Loucy (cell line): ENCODE data around the gene DOCK3.
"Not testable (repeated sequence)": the region's sequence is repeated elsewhere in the genome, so short reads cannot be mapped to it uniquely, and the experiment has no call there.

ENCODE experiments used
- H2AFZ ChIP-seq: fragments of 200-600 bp; sonication (generic); 2 replicates; pipeline ENCODE4 v1.6.0; 2016; ENCODE audit warnings: antibody characterized with exemption, mild to moderate bottlenecking, low read length, moderate library complexity
- H3F3A ChIP-seq: fragments of 200-600 bp; 2 replicates; pipeline ENCODE4 v1.6.0; 2016; ENCODE audit warnings: antibody characterized with exemption, low read depth, mild to moderate bottlenecking
- H3K27me3 ChIP-seq: fragments of 200-600 bp; sonication (generic); 2 replicates; pipeline ENCODE4 v1.6.1; 2014; ENCODE audit warnings: low read length, mild to moderate bottlenecking; ENCODE audit not compliant: insufficient read depth, poor library complexity, severe bottlenecking
- H3K36me3 ChIP-seq: fragments of 200-600 bp; sonication (generic); 2 replicates; pipeline ENCODE4 v1.6.1; 2016; ENCODE audit warnings: low read length; ENCODE audit not compliant: insufficient read depth
- H3K4me1 ChIP-seq: fragments of 200-600 bp; sonication (generic); 2 replicates; pipeline ENCODE4 v1.5.1; 2014; ENCODE audit warnings: low read length, mild to moderate bottlenecking; ENCODE audit not compliant: insufficient read depth, poor library complexity, severe bottlenecking
- H3K4me2 ChIP-seq: fragments of 200-600 bp; sonication (generic); 2 replicates; pipeline ENCODE4 v1.6.0; 2014; ENCODE audit warnings: antibody characterized with exemption, low read length, low read depth, mild to moderate bottlenecking; ENCODE audit not compliant: poor library complexity, severe bottlenecking
- H3K4me3 ChIP-seq: fragments of 200-600 bp; sonication (generic); 2 replicates; pipeline ENCODE4 v1.5.1; 2014; ENCODE audit warnings: low read length, mild to moderate bottlenecking, mixed read lengths; ENCODE audit not compliant: poor library complexity, severe bottlenecking
- H3K79me2 ChIP-seq: fragments of 200-600 bp; sonication (generic); 2 replicates; pipeline ENCODE4 v1.6.1; 2014; ENCODE audit warnings: low read length; ENCODE audit not compliant: insufficient read depth
- H3K9ac ChIP-seq: fragments of 200-600 bp; sonication (generic); 2 replicates; pipeline ENCODE4 v1.6.0; 2014; ENCODE audit warnings: mild to moderate bottlenecking, low read depth, low read length, moderate library complexity; ENCODE audit not compliant: poor library complexity, severe bottlenecking
- H3K9me2 ChIP-seq: fragments of 200-600 bp; sonication (generic); replicated peaks from 2 replicates; pipeline ENCODE4 v1.6.1; 2016; ENCODE audit warnings: low read depth, low read length, mixed read lengths
- H3K9me3 ChIP-seq: fragments of 200-600 bp; sonication (generic); 2 replicates; pipeline ENCODE4 v1.6.1; 2014; ENCODE audit warnings: mild to moderate bottlenecking, antibody characterized with exemption, low read length, low read depth; ENCODE audit not compliant: insufficient read depth
- H4K20me1 ChIP-seq: fragments of 200-600 bp; sonication (generic); 2 replicates; pipeline ENCODE4 v1.6.0; 2014; ENCODE audit warnings: antibody characterized with exemption, low read length, mild to moderate bottlenecking; ENCODE audit not compliant: insufficient read depth, poor library complexity, severe bottlenecking
- CTCF ChIP-seq: fragments of 200-600 bp; sonication (generic); conservative IDR thresholded peaks from 2 replicates; pipeline ENCODE4 v1.5.1; 2014; ENCODE audit warnings: mild to moderate bottlenecking, antibody characterized with exemption, low read length
- EZH2phosphoT487 ChIP-seq: fragments of 200-600 bp; IDR thresholded peaks from 2 replicates; pipeline ENCODE4 v1.6.1; 2018; ENCODE audit warnings: antibody characterized with exemption, mild to moderate bottlenecking, moderate library complexity, borderline replicate concordance

DOCK3 gene

GRCh38 chr3:51243924-51244323 lies 569.2 kb downstream of the DOCK3 start:
- Histone ChIP-seq H3K9me3 (0 out of 2 replicates have a peak, but pooled peaks cover 2% of the 10 kb centered on the region), H3K4me3 (no peak overlapping the region), H3K36me3 (no peaks in the 10 kb centered on the region), H3F3A (no peaks in the 10 kb centered on the region), H3K9me2 (no peaks in the 10 kb centered on the region), H3K9ac (no peak overlapping the region), H4K20me1 (no peaks in the 10 kb centered on the region), H3K4me1 (no peaks in the 10 kb centered on the region), H3K27me3 (no peaks in the 10 kb centered on the region), H2AFZ (no peak overlapping the region), H3K4me2 (no peak overlapping the region), H3K79me2 (no peaks in the 10 kb centered on the region)
- no peak for TF ChIP-seq EZH2phosphoT487
- TF ChIP-seq CTCF: no peak

- no peak overlapping the region for H3K4me2 ChIP-seq
- H3K4me3 ChIP-seq: no peak overlapping the region
- H3F3A ChIP-seq: no peaks in the 10 kb centered on the region
- 0 out of 2 replicates have a peak, but pooled peaks cover 2% of the 10 kb centered on the region for H3K9me3 ChIP-seq
- TF ChIP-seq CTCF (no peak), EZH2phosphoT487 (no peak)
- H3K36me3 ChIP-seq: no peaks in the 10 kb centered on the region
- H3K79me2 ChIP-seq: no peaks in the 10 kb centered on the region
- no peaks in the 10 kb centered on the region for H3K4me1 ChIP-seq
- no peaks in the 10 kb centered on the region for H4K20me1 ChIP-seq
- H3K9ac ChIP-seq: no peak overlapping the region
- no peaks in the 10 kb centered on the region for H3K9me2 ChIP-seq
- no peak overlapping the region for H2AFZ ChIP-seq
- no peaks in the 10 kb centered on the region for H3K27me3 ChIP-seq
Measured at GRCh38 chr3:51245867-51246266, 571.1 kb downstream of the DOCK3 start.

GRCh38 chr3:51257870-51258269 lies 583.1 kb downstream of the DOCK3 start:
- H3K4me1 ChIP-seq: no peaks in the 10 kb centered on the region
- no peak overlapping the region for H2AFZ ChIP-seq
- no peak overlapping the region for H3K4me3 ChIP-seq
- no peaks in the 10 kb centered on the region for H4K20me1 ChIP-seq
- H3K4me2 ChIP-seq: no peak overlapping the region
- no peaks in the 10 kb centered on the region for H3K79me2 ChIP-seq
- no peaks in the 10 kb centered on the region for H3K9me3 ChIP-seq
- H3F3A ChIP-seq: no peaks in the 10 kb centered on the region
- TF ChIP-seq CTCF: no peak
- no peak for TF ChIP-seq EZH2phosphoT487
- H3K27me3 ChIP-seq: no peaks in the 10 kb centered on the region
- no peaks in the 10 kb centered on the region for H3K9me2 ChIP-seq
- H3K9ac ChIP-seq: no peak overlapping the region
- H3K36me3 ChIP-seq: no peaks in the 10 kb centered on the region

GRCh38 chr3:51264166-51264565 lies 589.4 kb downstream of the DOCK3 start:
- H3K4me3 ChIP-seq, H4K20me1 ChIP-seq, H3F3A ChIP-seq, H3K9me3 ChIP-seq, H3K9ac ChIP-seq, H3K27me3 ChIP-seq, H3K36me3 ChIP-seq, H3K4me1 ChIP-seq, H3K9me2 ChIP-seq, H2AFZ ChIP-seq, H3K79me2 ChIP-seq, H3K4me2 ChIP-seq: not testable (repeated sequence)
